Glomerular endothelial cell (primary cell): ENCODE data around the gene TLE4. TPM values are rescaled to one million over a fixed set of nuclear protein-coding genes. Genes with fewer than 3 reads are reported as not detected.

Source experiments
- DNase-seq: peaks from one replicate; pipeline ENCODE4 v3.0.0-alpha.2; 2011; ENCODE audit warnings: low read depth, low spot score; ENCODE audit errors: extremely low read depth
- total RNA-seq: library from RNA; depleted of rRNA; stranded (reverse); fragments of >200 nt; gene quantifications from 2 replicates; pipeline ENCODE4 v1.2.3, GENCODE V29; 2015

The TLE4 gene
- total RNA-seq, 1 donor from 2014 or later = 45.7 TPM

DNA sequence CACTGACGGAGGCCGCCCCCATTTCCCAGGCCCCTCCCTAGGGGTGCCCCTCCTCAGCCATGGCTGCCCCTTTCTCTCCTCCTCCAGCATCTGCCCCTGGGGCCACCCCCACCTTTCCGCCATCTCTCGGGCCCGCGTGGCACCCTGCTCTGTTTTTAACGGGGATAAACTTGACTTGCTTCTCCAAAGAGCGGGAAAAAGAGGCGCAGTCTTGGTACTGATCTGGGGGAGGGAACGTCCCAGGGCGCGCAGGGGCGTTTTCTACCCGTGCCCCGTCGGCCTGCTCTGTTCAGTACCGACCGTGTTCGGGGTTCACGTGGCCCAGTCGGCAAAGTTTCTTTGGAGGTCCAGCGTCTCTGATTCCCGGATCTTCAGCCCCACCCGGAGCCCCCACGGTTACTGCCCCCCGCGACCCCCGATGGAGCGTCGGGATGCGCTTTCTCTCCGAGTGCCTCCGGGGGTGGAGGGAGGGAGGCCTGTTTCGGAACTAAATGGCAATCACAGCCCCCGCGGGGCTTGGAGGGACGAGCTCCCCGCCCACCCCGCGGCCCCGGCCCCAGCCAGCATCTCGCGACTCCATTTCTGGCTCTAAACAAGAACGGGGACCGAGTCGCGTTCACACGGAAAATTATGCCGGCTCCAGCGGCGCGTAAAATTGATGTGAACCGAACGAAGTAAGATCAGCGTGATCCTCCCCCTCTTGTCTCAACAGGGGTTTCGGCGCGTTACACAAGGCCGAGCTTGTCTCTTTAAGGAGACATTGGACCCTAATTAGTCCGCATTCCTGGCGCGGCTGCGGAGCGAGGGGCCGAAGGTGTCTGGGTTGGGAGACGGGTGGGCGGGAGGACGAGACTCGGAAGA is 1.1 kb upstream of the TLE4 start:
- DNase-seq = no peak

DNA sequence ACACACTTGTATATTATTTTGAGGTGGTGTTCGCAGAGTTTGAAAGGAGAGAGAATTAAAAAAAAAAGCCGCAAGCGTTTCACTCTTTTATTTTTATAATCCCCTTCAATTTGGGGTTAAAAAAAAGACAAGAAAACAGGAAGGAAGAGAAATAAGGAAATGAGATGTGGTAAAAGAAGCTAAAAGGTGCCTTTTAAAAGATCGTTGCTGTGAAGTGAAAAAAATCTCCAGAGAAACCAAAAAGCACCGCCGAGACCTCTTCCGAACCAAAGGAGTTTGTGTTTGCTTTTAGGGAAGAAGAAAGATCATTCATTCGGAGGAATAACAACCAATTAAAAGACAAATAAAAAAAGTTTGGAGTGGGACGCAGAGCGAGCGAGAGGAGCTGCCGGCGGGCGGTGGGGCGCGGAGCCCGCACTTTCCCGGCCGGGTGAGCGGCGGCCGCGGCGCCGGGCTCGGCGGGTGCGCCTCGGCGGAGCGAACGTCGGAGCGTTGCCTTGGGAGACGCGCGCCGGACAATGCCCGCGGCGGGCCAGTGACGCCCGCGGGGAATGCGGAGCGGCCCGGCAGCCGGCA is 355 bp downstream of the TLE4 start:
- DNase-seq = no peak

- no peak for DNase-seq
Measured at GRCh38 chr9:79572608-79573411, 1.0 kb downstream of the TLE4 start.

- DNase-seq = no peak
Measured at GRCh38 chr9:79573412-79573923, 1.7 kb downstream of the TLE4 start.

DNA sequence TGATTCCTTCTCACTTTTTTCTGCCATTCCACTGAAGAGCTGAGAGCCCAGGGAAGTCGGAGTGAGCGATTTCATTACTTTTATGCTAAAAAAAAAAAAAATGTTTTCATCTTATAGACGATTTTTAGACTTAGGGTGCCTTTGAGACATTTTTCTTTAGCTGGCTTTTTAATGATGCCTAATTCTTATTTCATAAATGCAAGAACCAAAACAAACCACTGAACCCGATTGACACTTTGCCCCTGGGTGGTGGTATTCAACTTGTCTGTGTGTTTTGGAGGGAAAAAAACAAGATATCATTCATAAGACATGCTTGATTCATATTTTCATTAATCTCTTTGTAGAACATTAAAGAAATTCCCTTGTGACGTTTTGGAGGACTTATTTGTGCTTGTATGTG is 2.4 kb downstream of the TLE4 start:
- DNase-seq = no peak

DNA sequence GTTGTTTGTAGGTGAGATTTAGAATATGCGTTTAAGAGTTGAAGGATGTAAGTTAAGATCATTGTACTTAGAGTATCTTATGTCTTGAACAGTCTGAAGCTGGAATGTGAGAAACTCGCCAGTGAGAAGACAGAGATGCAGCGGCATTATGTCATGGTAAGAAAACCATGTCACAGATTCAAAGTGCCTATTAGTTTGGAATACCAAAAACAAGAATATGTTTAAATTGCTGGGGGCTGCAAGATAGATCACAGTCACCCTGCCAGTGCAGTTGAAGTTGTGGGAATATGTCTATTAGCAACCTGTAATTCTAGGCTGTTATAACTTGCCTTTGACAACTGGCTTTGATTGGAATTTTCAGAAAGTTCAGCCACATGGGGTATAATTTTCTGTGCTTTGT is 3.0 kb downstream of the TLE4 start:
- DNase-seq = no peak

GRCh38 chr9:79575547-79575946 is 3.8 kb downstream of the TLE4 start:
- DNase-seq = no peak

GRCh38 chr9:79577969-79578723 is 6.4 kb downstream of the TLE4 start:
- no peak for DNase-seq

GRCh38 chr9:79578891-79579290 is 7.1 kb downstream of the TLE4 start:
- DNase-seq = no peak

GRCh38 chr9:79579624-79580023 is 7.9 kb downstream of the TLE4 start:
- no peak for DNase-seq

GRCh38 chr9:79580055-79580454 is 8.3 kb downstream of the TLE4 start:
- DNase-seq = no peak

DNA sequence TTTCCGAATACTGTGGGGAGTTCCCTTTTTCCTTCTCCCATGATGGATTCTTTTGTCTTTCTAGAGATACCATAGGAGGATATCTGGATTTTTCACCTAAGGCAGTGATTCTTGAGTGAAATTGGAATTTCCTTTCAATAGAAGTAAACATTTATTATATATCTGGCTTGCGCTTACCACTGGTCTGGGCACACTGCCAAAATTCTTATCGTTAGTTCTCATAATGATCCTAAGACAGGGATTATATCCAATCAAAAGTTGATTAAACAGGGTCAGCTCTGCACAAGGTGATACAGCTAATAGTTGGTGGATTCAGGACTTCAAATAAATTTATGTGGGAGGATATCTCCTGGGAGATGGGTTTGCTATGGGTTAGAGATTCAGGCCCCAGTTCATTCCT is 9.6 kb downstream of the TLE4 start:
- peak; percentile 71 for DNase-seq

GRCh38 chr9:79581794-79582193 is 10.0 kb downstream of the TLE4 start:
- no peak for DNase-seq

DNA sequence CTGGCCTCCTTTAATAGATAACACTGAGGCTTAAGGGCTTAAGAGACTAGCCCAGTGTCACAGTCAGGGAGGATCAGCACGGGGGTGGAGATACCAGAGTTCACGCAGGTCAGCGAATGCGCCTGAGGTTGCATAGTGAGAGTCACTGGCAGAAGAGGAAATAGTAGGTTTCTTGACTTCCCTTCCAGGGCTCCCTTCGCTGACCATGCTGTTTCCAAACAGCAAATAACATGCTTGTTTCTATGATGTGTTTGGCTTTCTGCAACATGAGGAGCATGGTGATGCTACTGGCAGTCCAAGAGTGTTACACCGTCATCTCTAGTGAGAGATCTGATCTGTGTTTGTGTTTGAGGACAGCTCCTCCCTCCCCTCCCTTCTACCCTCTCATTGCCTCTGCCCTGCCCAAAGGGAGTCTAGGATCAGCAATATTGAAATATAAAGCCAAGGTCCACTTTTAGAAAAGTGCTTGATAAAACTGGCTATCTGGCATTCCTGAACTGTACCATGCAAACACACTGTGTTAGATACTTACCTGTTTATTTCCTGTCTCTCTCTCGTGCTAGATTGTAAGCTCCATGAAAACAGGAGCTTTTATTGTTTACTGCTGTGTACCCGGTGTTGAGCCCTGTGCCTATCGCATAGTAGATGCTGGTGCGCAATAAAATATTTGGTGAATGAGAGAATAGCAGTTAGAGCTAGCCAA is 12.3 kb downstream of the TLE4 start:
- DNase-seq = no peak

- no peak for DNase-seq
Measured at GRCh38 chr9:79584655-79584982, 12.9 kb downstream of the TLE4 start.

- no peak for DNase-seq
Measured at GRCh38 chr9:79588488-79589223, 16.9 kb downstream of the TLE4 start.

DNA sequence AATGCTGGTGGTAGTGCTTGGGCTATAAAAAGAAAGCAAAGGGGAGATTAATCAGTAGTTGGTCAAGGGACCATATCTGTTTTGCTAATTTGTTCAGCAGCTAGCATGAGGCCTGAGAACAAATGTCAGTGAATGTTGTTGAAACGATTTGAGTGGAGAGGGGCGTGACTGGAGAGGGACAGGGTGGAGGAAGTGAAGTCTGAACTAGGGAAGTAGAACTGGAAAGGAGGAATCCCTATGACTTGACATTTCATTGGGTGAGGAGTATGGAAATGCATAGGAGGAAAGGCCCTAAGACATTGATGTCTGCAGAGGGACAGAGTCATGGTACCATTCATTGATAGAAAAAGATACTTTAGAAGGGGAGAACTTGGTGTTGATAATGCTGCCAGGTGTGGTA is 19.7 kb downstream of the TLE4 start:
- no peak for DNase-seq

DNA sequence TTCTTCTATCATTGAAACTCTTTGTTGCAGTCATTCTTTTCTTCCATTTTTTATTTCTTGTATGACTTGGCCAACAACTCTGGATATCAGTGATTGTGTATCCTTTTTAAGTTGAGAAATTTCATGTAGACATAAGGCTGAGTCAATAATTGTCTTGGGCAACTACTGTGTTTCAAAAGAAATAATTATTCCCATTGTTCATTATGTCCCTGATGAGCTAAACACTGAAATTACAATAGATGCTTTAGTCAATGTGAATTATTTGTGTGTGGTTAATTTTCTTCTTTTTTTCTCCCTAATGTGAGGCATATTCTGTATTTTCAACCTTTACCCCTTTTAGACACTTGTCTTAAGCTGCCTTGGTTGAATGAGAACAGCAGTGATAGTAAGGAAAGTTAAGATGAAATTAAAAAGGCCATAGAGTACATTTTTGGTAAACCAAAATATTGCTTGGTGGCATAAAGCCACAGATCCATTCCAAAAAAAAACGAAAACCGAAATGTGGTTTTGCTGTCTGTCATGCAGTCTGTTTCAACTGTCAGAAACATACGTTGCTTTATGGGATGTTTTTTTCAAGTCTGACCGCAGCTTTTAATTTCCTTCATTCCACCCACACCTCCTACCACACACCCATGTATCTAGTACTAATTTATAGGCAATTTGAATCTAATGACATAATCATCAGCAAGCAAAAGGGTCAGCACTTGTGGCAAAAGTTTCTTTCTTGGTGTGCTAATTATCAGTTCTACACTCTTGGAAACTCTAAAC is 21.1 kb downstream of the TLE4 start:
- no peak for DNase-seq
